ENCODE measurements around the gene DOCK9.

The DOCK9 gene

GRCh38 chr13:98843482-98843877 lies 134.4 kb downstream of the DOCK9 start:
- DNase-seq = no peak

DNA sequence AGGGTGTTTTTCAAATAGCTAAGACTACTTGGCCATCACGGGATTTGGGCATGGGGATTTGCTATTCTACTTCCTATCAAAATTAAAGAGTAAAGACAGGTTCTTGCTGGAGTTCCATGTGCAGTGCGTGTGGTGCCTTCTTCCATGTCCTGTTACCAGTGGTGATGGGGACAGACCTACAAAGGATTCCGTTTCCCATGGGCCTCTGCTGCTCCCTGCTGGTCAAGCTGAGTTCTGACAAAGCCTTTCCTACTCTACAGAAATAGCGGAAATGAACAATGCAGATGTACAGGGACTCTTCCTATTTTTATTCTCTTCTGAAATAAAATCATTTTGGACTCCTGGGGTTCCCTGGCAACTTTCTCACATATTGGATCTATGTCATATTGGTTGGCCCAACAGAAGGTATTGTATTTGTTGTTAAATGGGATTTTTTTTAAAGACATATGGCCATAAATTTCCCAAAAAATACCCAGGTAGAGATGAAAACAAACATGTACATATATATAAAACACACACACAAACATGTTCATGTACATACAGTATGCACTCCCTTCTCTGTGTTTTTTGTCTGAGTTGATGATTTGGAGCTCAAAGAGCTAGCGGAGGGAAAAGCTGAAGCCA lies 134.9 kb downstream of the DOCK9 start:
- DNase-seq = peak; percentile 52 to 56

DNA sequence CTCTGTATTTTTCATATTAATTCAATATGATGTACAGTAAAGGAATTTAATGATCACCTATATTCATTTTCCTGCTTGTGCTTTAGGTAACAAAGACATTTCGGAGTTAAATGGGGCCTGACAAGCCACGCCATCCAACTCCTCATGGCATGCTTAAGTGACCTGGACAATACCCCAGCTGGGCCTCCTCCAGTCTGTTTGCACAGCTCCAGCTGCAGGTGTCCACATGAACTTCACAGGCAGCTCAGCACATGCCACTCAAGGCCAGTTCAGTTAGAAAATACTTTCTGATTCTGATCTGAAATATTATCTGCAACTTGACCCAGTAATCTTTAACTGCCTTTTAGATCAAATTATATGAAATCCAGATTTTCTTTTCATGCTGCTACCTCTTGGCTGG lies 135.8 kb downstream of the DOCK9 start:
- no peak for DNase-seq

DNA sequence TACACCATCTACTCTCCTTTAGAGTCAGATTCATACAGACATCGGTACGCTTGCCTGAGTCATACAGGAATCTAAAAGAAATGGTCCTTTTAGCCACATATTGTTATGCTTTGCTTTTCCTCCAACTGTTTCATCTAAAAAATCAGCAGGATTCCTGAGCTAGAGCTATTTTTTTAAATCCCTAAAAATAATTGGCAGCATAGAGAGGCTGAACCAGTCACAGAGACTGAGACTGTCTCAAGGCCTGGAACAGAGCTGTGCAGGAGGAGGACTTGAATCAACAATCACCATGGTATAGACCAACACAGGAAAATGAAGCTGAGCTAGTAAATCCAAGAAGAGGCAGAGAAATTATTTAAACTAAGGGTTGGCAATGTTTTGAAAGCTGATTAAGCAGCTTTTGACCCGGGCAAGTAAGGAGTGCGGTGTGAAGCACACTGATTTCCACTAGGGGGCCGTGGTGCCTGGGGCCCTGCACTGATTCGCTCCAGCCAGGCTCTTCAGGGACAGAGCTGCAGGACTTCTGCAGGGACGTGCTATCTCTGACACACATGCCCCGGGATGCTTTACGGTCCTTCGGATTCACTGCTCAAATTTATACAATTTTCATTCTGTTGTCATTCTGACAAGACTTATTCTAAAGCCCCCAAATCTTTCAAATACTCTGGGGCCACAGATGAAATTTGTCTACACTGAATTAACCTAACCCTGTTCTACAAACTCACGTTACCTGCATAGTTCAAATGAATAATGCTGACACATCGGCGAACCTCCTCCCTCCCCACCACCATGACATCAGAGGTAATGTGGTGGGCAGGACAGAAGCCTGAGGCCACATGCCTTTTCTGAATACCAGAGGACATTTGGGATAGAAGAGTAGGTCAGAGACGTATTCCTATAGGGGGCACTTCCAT lies 137.8 kb downstream of the DOCK9 start:
- peak; percentile 25 to 28 for DNase-seq

- DNase-seq = no peak
These were observed 139.1 kb downstream of the DOCK9 start for GRCh38 chr13:98838776-98839175.

DNA sequence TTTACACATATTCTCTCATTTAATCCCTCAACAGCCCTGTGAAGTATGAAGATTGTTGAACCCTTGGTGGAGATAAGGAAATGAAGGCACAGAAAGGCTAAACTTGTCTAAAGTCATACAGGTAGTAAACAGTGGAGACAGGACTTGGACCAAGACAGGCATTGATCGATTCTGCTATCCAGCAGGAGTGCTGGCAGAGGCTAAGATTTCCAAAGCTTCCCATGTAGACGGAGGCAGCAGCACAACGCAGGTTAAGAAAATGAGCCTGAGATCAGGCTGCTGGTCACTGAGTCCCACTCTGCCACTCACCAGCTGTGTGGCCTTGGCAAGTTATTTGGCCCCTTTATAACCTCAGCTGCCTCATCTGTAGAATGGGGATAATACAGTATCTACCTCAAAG lies 140.0 kb downstream of the DOCK9 start:
- no peak for DNase-seq

- DNase-seq = no peak
These were observed 142.7 kb downstream of the DOCK9 start for GRCh38 chr13:98835156-98835555.

GRCh38 chr13:98834254-98834960 lies 143.5 kb downstream of the DOCK9 start:
- no peak for DNase-seq

- DNase-seq = no peak
These were observed 146.6 kb downstream of the DOCK9 start for GRCh38 chr13:98831236-98831635.

DNA sequence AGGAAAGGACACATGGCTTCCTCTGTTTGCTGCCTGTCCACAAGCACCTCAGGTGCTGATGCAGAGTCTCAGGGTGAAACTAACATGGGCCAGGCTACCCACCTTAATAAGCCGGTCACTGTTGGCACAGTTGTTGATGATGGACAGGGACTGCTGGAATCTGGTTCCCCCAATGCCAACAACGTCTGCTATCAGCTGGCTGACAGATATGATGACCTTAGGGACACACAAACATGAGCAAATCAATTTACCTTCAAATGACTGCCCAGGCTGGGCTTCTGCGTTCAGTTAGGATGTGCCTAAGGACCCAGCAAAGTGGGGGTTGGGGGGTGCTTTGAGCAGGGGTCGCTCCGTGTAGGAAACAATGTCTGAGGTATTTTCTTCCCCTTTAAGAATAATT lies 148.3 kb downstream of the DOCK9 start:
- DNase-seq = no peak

- DNase-seq = no peak
These were observed 149.2 kb downstream of the DOCK9 start for GRCh38 chr13:98828614-98829013.

DNA sequence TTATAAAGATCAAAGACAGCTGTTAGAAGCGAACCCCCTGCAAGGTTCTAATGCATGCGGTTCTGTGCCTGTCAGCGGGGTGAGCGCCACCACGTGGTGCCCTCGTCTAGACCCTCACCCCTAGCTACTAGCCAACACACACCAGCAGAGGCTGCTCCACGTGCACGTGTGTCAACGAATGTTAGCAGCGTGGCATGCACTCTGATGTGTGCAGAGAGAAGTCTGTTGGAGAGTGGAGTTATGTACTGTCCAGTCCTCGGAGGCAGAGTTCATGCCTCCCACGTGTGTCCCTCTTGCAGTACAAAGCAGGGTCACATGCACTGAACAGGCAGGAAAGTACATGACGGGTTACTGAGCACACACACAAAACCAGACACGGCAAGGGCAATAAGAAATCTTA lies 150.4 kb downstream of the DOCK9 start:
- no peak for DNase-seq

- DNase-seq = no peak
These were observed 151.7 kb downstream of the DOCK9 start for GRCh38 chr13:98826146-98826545.

DNA sequence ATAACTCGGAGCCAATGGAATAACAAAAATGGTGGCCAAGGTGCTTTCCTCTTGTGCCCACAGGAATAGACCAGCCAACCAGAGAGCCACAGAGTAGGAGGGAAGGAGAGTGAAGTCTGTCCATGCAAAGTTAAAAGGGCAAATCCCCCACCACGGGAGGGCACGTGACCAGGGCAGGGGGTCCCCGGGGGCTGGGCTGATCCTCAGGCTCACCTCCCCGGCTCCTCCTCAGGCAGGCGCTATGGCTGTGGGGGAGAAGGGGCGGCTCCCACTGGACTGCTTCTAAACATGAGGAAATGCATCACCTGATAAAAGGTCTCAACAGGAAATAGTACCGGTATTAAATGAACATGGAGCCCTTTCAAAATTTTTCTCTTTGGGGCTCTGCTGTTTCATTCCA lies 152.2 kb downstream of the DOCK9 start:
- no peak for DNase-seq

- no peak for DNase-seq
These were observed 153.3 kb downstream of the DOCK9 start for GRCh38 chr13:98824376-98825160.

GRCh38 chr13:98823442-98823841 lies 154.4 kb downstream of the DOCK9 start:
- no peak for DNase-seq

DNA sequence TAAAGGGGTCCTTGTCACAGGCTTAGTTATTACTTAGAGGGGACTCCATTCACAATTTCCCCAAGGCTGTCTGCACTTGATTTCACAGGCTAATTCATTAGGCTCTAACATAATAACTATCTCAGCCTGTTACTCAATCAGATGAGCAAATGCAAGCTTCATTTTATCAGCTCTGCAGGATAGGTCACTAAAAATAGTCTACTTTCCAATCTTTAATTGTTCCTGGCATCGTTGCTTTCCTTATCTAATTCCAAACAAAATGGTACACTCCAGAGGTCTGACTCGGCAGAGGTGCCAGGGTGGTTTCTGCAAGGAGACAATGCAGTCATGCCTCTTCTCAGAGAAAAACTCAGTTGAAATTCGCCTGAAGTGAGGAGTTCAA lies 155.6 kb downstream of the DOCK9 start:
- DNase-seq = no peak

DNA sequence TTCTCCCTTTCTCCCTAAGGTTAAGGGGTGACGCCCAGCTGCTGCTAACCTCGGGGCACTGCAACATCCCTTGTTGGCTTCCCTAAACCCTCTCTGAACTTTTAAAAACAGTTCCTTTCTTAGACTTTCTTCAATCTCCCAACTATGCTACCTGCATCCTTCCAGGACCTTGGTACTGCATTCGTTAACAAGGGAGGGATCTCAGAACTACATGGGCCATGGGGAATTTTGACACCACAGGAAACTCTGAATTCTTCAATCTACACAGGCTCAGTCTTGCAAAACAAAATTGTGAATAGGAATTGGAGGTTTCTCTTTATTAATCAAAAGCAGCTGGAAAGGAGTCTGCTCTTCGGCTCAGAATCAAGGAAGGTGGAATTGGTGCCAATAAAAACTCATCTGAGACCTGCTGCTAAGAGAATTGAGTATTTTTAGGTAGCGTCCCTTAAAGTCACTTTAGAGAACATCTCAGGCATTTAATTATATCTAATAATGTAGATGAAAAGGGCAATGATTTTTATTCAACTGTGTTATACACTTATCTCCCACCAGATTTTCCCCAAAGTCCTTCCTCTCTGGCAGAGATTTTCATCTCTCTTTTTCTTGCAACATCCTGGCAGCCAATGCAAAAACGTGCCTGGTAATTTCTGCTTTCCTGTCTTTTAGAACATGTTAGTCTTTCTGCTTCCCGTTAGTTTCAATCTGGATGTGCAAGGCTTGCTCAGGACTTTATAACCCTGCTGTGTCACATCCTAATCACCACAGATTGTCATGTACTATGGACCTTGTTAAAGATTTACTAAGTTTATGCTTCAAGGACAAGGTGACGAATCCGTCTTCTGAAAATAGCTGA lies 156.3 kb downstream of the DOCK9 start:
- no peak for DNase-seq

DNA sequence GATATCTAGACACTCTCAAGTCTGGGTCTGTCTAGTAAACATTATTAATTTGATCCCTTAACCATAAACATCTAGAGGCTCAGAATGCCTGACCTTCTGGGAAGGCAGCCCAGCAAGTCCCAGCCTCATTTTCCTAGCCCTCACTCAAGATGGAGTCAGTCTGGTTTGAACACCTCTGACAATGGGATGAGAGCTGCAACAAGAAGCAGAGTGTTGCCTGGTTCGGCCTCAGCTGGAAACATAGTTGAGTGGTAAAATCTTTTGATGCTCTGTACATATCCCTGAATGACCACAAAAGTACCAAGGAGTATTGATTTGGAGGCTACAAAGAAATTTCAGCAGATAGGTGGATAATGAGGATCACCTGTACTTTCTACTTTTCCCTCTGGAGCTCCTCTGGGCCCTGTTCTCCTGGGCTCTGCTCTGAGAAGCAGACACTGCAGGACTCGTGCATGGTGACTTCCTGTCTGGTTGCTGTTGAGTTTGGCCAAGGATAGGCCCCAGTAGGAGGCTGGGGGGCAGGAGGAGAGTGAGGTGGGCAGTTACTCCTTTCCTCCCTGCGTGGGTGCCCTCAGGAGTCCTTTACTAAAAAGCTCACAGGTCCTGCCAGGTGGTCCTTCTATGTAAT lies 157.0 kb downstream of the DOCK9 start:
- no peak for DNase-seq

- no peak for DNase-seq
These were observed 157.6 kb downstream of the DOCK9 start for GRCh38 chr13:98820300-98820699.

DNA sequence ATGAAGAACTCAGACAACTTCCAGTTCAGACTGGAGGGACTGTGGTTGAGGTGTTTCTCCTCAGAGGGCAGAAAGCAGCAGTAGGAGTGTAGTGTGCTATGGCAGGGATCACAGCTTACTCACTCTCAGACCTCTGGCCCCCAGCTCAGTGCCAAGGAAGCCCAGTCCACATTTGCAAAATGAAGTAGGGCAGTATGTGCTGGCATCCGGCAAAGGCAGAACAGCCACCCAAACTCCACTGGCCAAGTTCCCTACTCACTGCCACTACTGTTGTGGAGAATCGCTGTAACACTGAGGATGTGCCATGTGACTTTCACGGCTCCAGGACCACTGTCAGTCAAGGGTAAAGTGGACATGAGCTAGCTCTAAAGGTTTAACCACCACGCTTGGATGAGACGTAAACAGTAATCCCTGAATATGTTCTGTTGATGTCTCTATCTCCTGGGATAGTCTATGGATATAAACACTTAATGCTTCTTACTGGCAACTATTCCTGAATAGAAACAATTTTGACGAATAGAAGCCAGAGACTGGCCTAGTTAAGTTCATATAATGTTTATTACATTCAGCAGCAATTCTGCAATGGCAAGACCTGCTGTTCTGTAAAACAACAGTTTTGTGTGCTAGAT lies 158.4 kb downstream of the DOCK9 start:
- DNase-seq = no peak

Data from CD4-positive, alpha-beta T cell treated with Interleukin-1 beta for 1 hour (primary cell).